Measurements from ENCODE around the gene TMEM151B.
"Not testable (repeated sequence)": the region's sequence is repeated elsewhere in the genome, so short reads cannot be mapped to it uniquely, and the experiment has no call there.

Gene TMEM151B

DNA sequence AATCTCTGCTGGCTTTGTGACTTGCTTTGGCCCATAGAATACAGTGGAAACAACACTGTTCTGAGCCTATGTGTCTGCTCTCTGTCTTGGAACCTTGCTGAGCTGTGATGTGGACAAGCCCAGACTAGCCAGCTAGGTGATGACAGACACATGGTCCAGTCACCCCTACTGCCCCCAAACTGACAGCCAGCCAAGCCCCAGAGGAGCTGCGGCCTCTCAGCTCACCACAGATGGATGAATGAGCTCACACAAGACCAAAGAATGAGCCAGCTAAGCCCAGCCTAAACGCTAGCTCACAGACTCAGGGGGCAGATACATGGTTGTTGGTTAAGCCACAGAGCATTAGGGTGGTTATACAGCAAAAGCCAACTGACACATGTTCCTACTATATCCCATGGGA lies 38.8 kb downstream of the TMEM151B start:
- no peak for DNase-seq

DNA sequence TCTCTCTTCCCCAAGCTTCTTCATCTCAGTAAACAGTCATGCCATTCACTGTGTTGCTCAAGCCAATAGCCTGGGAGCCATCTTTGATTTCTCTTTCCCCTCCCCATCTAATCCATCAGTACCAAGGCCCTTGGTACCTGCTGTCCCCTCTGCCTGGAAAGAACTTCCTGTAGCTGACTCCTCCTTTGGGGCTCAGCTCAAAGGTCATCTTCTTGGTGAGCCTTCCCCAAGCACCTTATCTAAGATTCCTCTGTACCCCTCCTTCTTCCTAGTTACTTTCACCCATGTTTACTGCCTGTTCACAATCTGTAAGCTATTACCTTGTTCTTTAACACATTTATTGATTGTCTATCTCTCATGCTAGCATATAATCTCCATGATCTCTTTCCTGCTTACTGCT lies 39.4 kb downstream of the TMEM151B start:
- no peak for DNase-seq

DNA sequence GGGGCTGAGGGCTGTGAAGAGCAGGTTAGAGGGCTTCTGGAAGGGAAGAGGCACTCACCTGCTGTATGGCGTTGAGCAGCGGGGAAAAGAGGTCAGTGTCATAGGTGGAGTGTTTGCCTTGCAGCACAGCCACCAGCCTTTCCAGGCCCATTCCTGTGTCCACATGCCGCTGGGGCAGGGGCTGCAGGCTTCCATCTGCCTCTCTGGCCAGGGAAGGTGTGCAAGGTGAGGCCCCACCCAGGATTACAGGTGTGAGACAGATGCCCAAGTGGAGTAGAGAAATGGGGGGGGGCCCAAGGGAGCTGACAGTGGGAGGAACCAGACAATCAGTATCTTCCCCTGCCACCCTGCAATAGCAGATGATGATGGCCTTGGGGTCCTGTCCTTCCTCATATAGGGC lies 40.0 kb downstream of the TMEM151B start:
- no peak for DNase-seq

DNA sequence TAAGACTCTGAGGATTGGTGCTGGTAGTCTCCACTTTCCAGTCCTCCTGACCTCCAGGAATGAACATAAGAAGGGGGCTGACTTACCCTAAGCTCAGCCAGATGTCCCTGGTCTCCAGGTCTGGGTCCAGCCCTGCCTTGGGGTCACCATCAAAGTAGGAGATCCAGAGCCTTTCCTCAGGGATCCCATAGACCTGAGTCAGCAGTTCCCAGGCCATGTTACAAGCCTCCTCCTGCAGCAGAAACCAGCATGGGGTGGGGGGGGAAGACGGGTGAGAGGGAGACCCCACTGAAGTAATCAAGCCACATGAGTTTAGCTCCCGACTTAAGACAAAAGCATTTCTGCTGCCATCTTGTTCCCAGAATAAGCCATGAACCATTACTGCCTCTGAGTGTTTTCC lies 41.1 kb downstream of the TMEM151B start:
- DNase-seq, result no peak

DNA sequence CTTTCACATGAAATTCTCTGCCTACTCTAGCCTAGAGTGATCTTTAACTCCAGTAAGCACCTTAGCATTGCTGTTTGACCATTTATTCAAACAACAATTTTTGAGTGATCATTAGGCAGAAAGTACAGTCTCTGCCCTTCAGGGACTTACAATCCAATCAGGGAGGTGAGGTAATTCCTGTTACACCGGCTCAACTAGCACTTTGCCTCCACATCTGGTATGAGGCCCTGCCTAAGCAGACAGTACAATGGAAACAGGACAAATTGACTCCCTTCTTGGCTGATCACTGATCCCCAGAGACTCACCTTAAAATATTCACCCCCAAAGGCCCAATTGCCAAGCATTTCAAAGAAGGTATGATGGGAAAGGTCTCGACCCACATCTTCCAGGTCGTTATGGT lies 41.5 kb downstream of the TMEM151B start:
- no peak for DNase-seq

DNA sequence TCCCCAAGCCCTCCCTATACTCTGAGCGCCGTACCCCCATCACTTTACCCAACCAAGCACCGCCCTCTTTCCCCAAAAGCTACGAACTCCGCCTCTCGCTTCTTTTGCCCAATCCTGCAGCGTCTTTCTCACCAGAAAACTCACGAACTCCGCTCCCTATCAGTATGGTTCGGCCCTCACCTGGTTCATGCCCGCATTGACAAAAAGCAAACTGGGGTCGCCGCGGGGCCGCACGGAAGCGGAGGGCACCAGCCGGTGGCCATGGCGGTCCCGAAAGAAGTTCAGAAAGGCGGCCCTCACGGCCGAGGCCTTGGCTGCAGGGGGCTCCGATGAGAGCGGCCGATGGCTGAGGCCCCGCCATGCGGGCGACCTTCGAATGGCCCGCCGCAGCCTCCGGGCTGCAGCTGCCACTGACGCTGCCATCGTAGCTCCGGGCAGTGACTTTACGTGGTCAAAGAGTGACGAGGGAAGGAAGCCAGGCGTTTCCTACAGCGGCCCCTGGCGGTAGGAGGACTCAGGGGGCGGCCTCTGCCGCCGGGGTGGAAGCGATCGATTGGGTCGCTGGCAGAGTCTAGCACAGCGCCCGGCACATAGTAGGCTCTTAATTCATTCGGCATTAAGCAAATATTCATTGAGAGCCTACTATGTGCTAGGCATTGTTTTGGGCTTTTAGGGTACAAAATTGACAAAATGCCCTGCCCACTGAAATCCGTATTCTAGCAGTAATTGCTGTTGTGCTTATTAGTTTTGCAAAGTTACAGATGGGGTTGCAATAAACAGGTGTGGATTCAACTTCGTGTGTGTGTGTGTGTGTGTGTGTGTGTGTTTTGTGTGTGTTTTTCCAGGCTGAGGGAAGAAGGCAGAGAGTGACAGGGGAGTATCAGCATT lies 42.9 kb downstream of the TMEM151B start, which contains the start of gene AARS2:
TSS of gene AARS2 (minus strand) at position 447 of the 888 bp plus-strand sequence. CDS start at position 423, 24 bp downstream.
- DNase-seq, result peak; percentile 73

DNA sequence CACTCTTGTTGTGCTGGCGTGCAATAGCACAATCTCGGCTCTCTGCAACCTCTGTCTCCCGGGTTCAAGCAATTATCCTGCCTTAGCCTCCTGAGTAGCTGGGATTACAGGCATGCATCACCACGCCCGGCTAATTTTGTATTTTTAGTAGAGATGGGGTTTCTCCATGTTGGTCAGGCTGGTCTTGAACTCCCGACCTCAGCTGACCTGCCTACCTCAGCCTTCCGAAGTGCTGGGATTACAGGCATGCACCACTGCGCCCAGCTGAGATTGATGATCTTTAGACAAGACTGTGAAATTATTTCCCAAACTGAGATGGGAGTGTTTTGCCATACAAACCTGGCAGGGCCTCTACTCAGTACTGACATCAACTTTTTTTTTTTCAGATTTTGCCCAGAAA lies 44.4 kb downstream of the TMEM151B start:
- DNase-seq, result not testable (repeated sequence)

DNA sequence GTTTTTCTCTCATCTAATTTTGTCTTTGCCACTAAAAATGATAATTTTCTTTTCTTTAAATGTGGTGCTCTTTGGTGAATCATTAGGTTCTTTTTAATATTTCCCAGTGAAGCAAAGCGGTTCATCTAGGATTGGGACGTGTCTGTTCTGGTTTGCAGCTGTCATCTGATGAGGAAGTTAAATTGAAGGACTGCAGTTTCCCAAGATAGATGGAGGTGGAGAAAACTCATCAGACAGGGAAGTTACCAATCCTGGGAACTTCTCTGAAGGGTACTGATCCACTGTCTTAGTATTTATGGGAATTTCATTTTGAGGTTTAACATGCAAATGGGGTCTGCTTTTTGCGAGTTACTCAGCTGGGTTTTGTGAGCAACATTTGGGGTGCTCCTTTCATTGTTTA lies 45.3 kb downstream of the TMEM151B start:
- DNase-seq, result no peak

DNA sequence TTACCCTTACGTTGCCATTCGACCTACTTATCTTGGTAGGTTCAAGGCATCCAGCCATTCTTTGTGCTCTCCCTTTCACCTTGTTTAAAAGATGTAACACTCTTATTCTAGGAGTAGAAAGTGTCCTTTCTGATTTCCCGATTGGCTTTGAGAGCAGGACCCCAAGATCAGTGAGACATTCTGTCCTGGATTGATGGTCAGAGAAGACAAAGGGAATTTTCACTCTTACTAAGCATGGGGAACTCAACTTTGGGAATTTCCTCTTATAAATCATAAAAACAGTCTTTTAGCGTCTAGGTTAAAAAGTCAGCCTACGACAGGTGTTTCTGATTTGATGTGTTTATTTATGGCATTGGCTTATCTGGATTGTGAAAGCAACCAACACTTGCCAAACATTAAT lies 45.7 kb downstream of the TMEM151B start:
- no peak for DNase-seq

DNA sequence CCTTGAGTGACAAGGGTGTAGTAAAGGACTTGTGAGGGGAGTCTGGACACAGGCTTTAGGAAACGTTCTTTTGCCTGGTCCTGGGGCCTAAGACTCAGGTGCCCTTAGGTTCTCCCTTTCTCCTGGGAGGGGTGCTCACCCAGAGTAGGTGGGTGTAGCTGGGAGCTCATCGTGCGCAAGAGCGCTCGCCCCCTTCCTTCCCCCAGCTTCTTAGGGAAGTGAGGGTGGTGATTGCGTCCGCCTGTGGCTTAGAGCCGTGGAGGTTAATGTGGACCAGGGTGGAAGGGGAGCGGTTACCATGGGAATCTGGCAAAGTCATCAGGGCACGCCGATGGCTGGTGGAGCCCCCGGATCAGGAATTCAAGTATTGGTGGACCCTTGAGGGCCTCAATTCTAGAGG lies 46.2 kb downstream of the TMEM151B start:
- DNase-seq, result no peak

DNA sequence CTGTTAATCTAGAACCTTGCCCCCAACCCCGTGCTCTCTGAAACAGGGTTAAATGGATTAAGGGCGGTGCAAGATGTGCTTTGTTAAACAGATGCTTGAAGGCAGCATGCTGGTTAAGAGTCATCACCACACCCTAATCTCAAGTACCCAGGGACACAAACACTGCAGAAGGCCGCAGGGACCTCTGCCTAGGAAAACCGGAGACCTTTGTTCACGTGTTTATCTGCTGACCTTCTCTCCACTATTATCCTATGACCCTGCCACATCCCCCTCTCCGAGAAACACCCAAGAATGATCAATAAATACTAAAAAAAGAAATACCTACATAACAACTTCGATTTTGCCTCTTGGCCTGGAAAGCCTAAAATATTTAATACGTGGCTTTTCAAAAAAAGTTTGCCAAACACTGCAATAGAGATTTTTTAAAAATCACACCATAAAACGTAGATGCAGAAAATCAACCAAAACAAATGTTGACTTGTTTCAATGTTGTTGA lies 46.9 kb downstream of the TMEM151B start:
- DNase-seq, result not testable (repeated sequence)

DNA sequence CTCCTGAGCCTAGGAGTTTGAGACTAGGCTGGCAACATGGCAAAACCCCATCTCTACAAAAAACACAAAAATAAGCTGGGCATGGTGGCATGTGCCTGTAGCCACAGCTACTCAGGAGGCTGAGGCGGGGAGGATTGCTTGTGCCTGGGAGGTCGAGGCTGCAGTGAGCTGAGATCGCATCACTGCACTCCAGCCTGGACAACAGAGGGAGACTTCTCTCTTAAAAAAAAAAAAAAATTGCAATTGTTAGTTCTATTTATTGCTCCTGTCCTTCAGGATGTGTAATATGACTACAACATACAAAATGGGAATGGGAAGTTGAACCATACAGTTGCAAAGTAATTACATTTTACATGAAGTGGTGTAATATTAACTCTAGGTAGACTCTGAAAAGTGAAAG lies 51.0 kb downstream of the TMEM151B start:
- DNase-seq, result no peak

DNA sequence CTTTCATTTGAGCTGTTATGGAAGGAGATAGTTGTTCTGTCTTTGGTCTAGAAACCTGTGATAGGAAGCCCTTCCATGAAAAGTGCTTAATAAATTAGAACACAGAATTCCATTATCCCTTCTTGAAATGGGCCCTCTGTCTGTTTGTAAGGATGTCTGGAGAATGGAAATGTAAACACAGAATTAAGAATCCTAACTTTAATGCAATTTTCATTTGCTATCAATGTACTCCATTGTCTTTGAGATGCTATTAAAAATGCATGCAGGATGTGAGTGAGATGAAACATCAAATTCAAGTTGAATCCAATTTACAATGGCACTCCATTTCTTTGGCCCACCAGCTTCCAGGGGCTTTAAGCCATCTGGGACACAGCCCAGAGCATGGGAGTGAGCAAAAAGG lies 56.8 kb downstream of the TMEM151B start:
- DNase-seq, result no peak

DNA sequence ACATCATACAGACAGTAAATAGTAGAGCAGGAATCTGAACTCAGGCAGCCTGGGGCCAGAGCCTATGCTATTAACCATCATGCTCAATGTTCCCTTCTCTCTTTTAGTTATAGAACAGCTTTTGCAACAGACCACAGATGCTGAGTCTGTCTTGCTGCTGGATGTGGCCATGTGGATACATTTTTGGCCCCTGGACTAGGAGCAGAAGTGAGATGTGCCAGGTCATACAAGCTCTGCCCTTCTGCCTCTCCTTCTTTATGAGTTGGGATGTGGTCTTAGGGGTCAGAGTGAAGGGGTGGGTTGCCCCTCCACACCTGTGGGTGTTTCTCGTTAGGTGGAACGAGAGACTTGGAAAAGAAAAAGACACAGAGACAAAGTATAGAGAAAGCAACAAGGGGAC lies 57.5 kb downstream of the TMEM151B start:
- no peak for DNase-seq

DNA sequence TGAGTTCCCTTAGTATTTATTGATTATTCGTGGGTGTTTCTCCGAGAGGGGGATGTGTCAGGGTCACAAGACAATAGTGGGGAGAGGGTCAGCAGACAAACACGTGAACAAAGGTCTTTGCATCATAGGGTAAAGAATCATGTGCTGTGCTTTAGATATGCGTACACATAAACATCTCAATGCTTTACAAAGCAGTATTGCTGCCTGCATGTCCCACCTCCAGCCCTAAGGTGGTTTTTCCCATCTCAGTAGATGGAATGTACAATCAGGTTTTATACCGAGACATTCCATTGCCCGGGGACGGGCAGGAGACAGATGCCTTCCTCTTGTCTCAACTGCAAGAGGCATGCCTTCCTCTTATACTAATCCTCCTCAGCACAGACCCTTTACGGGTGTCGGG lies 58.0 kb downstream of the TMEM151B start:
- DNase-seq, result not testable (repeated sequence)

DNA sequence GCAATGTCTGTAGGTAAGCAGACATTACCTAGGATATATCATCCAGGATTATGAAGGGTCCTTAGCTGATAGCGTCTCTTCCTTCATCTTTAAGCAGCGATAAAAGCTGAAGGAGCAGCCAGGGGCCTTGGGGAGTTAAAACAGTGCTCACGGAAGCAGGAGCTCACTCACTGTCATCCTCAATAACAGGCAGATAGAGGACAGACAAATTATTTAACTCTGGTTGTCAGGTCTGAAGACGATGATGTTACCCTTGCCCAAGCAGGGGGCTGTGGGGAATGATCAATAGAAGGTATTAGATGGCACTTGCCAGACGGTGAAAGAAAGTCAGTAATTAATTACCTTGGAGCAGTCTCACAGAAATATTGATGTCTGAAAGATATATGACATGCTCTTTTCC lies 59.6 kb downstream of the TMEM151B start:
- no peak for DNase-seq

DNA sequence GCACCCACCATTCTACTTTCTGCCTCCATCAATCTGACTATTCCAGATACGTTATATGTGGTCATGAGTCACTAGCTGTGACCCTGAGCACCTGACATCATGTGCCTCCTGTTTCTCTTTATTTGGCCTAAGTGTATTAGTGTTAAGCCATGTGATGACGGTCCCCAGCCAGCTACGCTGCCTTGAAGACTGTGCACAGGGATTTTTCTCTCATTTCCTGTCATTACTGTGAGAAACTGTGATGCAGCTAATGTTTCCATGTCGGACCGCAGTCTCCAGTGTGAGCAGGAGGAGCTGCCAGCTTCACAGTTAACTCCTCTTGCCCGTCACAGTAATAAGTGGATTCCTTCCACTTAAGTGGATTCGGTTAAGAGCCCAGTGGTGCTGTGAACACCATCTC lies 62.3 kb downstream of the TMEM151B start:
- no peak for DNase-seq

DNA sequence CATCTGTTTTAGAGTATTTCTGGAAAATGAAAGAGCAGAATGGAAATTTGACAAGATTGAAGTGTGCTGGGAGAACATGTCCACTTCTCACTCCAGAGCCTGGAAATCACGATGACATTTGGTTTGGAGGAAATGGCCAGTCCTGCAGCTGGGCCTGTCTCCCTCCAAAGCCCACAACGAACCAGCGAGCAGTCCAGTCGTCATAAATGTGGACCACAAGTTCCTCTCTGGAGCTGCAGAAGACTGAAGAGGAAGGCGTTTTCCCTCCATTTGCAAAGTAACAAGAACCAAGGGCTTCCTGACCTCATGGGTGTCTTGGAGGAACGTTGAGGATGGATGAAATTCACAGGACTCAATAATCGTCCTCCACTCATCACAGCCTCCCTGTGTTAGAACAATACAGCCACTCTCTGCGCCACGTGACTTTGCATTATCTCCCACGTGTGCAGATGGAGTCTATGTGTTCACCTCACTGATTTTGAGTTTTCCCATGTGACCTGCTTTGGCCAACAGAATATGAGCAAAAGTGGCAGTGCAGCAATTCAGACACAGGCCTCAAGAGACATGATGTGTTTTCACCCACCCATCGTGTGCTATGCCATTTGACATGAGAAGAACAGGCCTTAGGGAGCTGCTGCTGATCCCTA lies 63.1 kb downstream of the TMEM151B start:
- no peak for DNase-seq

DNA sequence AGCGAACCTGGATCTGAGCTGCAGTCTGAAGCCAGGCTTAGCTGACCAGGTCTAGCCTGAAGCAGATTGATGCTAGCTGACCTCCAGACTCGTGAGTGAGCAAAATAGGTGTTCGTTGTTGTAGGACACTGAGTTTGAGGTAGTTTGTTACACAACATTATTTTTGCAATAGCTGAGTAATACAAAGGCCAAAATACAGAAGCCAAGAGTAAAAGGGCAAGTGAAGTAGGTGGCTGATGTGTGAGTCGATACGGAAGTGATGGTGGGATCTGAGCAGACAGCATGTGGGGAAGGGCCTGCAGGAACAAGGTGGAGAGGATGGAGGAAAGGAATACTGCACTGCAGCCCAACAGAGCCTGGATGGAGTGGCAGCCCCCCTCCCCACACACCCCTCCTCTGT lies 63.7 kb downstream of the TMEM151B start:
- DNase-seq, result no peak

DNA sequence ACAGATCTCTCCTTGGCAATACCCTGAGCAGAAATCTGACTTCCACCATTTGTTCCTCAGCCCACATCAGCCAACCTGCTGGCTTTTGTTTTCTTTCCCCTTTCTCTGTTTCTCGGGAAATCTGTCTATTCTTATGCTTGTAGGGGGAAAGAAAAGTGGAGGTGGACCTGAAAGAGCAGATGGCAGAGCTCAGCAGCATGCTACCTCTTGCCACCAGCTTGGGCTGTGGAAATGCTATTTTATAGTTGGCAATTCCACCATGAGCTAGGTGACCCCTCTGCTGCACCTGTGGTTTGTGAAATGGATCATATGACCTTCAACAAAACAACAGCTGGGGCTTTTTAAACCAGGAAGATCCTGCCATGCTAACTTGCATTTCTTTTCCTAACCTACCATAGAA lies 65.4 kb downstream of the TMEM151B start:
- no peak for DNase-seq

DNA sequence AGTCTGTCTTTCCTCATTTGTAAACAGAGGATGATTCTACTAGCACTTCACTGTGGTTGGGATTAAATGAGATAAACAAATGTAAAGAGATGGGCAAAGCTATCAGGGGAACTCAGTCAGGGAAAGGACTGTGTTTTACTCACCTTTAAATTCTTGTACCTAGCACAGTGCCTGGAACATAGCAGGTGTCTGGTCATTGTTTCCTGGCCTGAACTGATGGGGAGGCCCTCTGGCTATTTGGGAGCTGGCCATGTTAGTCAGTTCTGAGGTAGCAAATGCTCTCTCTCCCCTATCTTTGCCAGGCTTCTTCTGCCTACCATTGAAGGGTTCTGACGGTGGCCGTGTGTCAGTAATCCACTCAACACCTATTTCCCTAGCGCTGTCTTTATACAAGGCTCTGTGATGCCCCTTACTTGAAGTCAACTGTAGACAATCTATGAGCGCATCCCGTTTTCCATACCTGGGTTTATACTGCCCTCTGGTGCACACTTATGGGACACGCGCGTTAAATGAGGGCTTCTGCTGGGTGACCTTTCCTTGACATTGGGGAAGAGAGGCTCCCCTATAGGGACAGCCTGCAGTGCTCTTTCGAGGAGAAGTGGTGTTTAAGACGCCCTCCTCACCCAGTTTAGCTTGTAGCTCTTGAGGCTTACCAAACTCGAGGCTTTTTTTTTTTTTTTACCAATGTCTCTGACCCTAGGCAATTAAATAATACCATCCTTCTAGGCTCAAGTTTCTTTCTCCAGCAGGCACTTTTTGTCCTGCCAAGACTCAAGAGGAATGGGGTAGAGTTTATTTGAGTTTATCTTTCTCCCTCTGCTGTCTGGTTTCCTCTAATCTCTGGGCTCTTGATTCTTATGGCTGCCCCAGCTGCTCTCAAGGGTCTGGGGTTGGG lies 68.2 kb downstream of the TMEM151B start:
- peak; percentile 17 for DNase-seq

DNA sequence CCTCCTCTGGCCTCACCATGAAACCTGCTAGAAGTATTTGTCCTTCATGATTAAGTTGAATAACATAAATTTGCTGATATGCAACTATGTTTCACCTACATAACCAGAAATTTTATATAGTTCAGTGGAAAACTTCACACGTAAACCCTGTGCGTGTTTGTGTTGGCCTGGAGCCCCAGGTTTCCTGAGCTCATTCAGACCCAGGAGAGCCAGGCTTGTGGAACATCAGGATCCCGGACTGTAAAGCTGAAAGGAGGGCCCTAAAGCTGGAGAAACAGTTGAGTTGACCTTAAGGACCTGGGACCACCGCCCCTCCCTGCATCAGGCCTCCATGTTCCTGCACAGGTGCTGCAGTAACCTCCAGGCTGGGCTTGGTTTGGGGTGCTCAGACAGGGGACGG lies 69.1 kb downstream of the TMEM151B start:
- no peak for DNase-seq
